ENCODE data around the gene RPL39L.

DNA sequence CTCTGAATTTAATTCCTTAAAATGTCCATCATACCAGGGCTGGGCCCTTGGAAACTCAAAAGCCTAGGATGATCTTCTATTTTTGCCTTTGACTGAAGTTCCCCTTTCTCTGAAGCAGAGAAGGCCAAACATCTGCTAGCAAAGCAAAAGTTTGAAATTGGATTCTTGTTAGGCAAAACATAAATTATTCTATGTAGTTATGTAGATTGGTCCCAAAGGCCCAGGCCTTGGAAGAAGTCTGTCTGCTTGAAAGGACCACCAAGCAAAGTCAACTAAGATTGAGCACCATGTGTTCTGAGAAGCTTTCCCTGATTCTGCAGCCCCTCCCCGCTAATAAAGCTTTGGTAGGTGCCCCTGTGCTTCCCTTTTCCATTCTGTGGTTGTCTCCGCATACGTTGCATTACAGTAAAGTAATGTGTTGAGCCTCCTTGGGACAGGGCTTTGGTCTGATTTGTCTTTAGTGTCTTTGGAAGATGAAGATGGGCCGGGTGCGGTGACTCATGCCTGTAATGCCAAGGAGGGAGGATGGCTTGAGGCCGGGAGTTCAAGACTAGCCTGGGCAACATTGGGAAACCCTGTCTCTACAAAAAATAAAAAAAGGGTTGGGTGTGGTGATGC is 56.4 kb downstream of the RPL39L start:
- TF ChIP-seq CTCF (tag by site-specific recombination; IDR thresholded peaks at IDR 0.05): no peak
- TF ChIP-seq ZNF48 (tag by site-specific recombination; IDR thresholded peaks at IDR 0.05): no peak
- TF ChIP-seq, protein P1, sequence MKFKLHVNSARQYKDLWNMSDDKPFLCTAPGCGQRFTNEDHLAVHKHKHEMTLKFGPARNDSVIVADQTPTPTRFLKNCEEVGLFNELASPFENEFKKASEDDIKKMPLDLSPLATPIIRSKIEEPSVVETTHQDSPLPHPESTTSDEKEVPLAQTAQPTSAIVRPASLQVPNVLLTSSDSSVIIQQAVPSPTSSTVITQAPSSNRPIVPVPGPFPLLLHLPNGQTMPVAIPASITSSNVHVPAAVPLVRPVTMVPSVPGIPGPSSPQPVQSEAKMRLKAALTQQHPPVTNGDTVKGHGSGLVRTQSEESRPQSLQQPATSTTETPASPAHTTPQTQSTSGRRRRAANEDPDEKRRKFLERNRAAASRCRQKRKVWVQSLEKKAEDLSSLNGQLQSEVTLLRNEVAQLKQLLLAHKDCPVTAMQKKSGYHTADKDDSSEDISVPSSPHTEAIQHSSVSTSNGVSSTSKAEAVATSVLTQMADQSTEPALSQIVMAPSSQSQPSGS (tag by site-specific recombination; IDR thresholded peaks at IDR 0.05; ENCODE audit: low read depth): no peak
- no peak for TF ChIP-seq ZNF777 (tag by site-specific recombination; IDR thresholded peaks at IDR 0.05; ENCODE audit: borderline replicate concordance)
- no peak for TF ChIP-seq BCL11A (tag by site-specific recombination; IDR thresholded peaks at IDR 0.05; ENCODE audit: low read depth)
- no peak for TF ChIP-seq ZNF19 (tag by site-specific recombination; IDR thresholded peaks at IDR 0.05; ENCODE audit: low read depth)
